Pancreas (tissue), 10 donors: ENCODE results near the gene ANGPTL7. TPM values are rescaled to one million over a fixed set of nuclear protein-coding genes. Genes with fewer than 3 reads are reported as not detected.

Experiments
- ATAC-seq, 4 donors: fragments of 200-7000 bp; cut with Tn5 transposase; one replicate each; pipeline versions ENCODE4 v1.8.0 to v1.9.1; 2020; ENCODE audit warnings: mild to moderate bottlenecking in 4 of 4, moderate library complexity in 4 of 4
- DNase-seq, 6 donors: peaks; one replicate each; pipeline ENCODE4 v3.0.0-alpha.2; 2020
- FAIRE-seq: peaks from 2 replicates; lab custom pipeline; 2012; peaks lifted over from hg19 to GRCh38; lab: Jason Lieb, UNC
- H3K27ac ChIP-seq, 4 donors: fragments of 200-600 bp; sonication (generic); 1 replicate in 3 of 4; 2 replicates in 1 of 4; pipeline versions ENCODE4 v1.5.0 to v1.8.0; 2020
- H3K27me3 ChIP-seq, 4 donors: fragments of 200-600 bp; one replicate each; pipeline ENCODE4 v1.8.0; 2021
- H3K36me3 ChIP-seq, 3 donors: fragments of 200-600 bp; sonication (generic) in 1 of 3; one replicate each; pipeline versions ENCODE4 v1.5.0 to v1.8.0; 2020 to 2021
- H3K4me1 ChIP-seq, 3 donors: fragments of 200-600 bp; one replicate each; pipeline ENCODE4 v1.8.0; 2021
- H3K4me3 ChIP-seq, 4 donors: fragments of 200-600 bp; sonication (generic) in 2 of 4; one replicate each; pipeline versions ENCODE4 v1.5.0 to v1.8.0; 2020 to 2021
- H3K9me3 ChIP-seq, 4 donors: fragments of 200-600 bp; one replicate each; pipeline ENCODE4 v1.8.0; 2021
- CTCF ChIP-seq, 4 donors: fragments of 200-600 bp; sonication (generic) in 3 of 4; IDR thresholded peaks; one replicate each; pipeline versions ENCODE4 v1.5.0 to v1.8.0; 2021; ENCODE audit warnings: antibody characterized with exemption in 4 of 4
- WGBS, 2 donors: extraction: QIAGEN DNeasy Blood & Tissue Kit; methylation state at CpG; one replicate each; pipeline ENCODE4 v1.1.7; 2013; 5-methylcytosine and 5-hydroxymethylcytosine counted together
- intact Hi-C, 3 donors: fragments of 100-400 bp; cut with DNase I; formaldehyde crosslinking; loops; one replicate each; pipeline versions ENCODE4 v1.11.1 to v1.14.2; 2022
- polyA plus RNA-seq, 2 donors: library from polyadenylated mRNA; stranded (reverse); fragments of 200-250 nt; gene quantifications; one replicate each; pipeline ENCODE4 v1.2.3, GENCODE V29; 2013
- total RNA-seq, 6 donors: library from RNA; stranded (reverse); fragmentation: NEBNext Ultra II Directional in 4 of 6; extraction: Animal tissue kit (Norgen Biotek cat#: 25700) in 4 of 6; gene quantifications; one replicate each; pipeline versions ENCODE4 v1.2.1 to v1.2.4, GENCODE V29; 2021 to 2023
- donor health status: healthy with polysubstance abuse.
- donor health status: DM: no; HTN: no; CAD: no; lungs with moderate emphysema.
- donor health status: DM: no; HTN: no; CAD: no.
- donor health status: control.
- donor health status: control.
- donor health status: Bipolar disorder and iron deficiency.
- donor health status: DM: yes; HTN: yes; CAD: no.
- donor health status: DM: no; HTN: no; CAD: no.
- donor health status: DM: no; HTN: no; CAD: no.
- donor health status: DM: yes; HTN: yes; CAD: no.

ANGPTL7 gene
- total and polyA plus RNA-seq, 8 donors = 0.09 to 0.63 (median 0.22) TPM; not detected in 2

- FAIRE-seq (no peak), DNase-seq (no peak), ATAC-seq (no peak)
- Histone ChIP-seq H3K27ac (no peak overlapping the region), H3K36me3 (peaks cover 0 to 40% (median 12%) of the 10 kb centered on the region in 3 donors), H3K27me3 (no peaks in the 10 kb centered on the region), H3K9me3 (no peaks in the 10 kb centered on the region), H3K4me3 (no peak overlapping the region), H3K4me1 (no peaks in the 10 kb centered on the region)
- WGBS, 2 donors = 92 to 93% methylated on average over 2 of the region's 2 CpGs
- no peak for TF ChIP-seq CTCF (IDR thresholded peaks at IDR 0.05)
- intact Hi-C loops = no loop called here
These were observed 26.3 kb downstream of the ANGPTL7 start for GRCh38 chr1:11215381-11216005.

DNA sequence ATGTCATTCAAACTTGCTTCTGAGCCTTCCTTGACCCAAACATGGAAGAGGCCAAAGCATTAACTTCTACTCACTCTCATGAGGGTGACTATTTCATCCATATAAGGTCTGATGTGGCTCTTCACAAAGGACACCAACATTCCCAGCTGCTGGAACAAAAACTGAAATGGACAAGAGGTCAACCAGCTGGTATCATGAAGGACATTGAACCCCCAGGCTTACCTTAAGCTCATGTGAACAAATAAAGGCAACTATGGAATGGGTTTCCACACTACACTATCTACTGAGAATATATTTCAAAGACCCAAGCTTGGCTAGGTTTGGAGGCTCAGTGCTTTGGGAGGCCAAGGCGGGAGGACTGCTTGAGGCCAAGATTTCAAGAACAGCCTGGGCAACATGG is 26.9 kb downstream of the ANGPTL7 start:
- peaks cover 0 to 38% (median 12%) of the 10 kb centered on the region in 3 donors for H3K36me3 ChIP-seq
- no peaks in the 10 kb centered on the region for H3K27me3 ChIP-seq
- WGBS, 2 donors = 95 to 96% methylated on average over 1 of the region's 1 CpG
- no peak overlapping the region for H3K27ac ChIP-seq
- ATAC-seq = no peak
- no peak for FAIRE-seq
- no peak overlapping the region for H3K4me3 ChIP-seq
- no peak for DNase-seq
- intact Hi-C loops = no loop called here
- no peak for TF ChIP-seq CTCF (IDR thresholded peaks at IDR 0.05)
- H3K4me1 ChIP-seq = no peaks in the 10 kb centered on the region
- H3K9me3 ChIP-seq = no peaks in the 10 kb centered on the region

DNA sequence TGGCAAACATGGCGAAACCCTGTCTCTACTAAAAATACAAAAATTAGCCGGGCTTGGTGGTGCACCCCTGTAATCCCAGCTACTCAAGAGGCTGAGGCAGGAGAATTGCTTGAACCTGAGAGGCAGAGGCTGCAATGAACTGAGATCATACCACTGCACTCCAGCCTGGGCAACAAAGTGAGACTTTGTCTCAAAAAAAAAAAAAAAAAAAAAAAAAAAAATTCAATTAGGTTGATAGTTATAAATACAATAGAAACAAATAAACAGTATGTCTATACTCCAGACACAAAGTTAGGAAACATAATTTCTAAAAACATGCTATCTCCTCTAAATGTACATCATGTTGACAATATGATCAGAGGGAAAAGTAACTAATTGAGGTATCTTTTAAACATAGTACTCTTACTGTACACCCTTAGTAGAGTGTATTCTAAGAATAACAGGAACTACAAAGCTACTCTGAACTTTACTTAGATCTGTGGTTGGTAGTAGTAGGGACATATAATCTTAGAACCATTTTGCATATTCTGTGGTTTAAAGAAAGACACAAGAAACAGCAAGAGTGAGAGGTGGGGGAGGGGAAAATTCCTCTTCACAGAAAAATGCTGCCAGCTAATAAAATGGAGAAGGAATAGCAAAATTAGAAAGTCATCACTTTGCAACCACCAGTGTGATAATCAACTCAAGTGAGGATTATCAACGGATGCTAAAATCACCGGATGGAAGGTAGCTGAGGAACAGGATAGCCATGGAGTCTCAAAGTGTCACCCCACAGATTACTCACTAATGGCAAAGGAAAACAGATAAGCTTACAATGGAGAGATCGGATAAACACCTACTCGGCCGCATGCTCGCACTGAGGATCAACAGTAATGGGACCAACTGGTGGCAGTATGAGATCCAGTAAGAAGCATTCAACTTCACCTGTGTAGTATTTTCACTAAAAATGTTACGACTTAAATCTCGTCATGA is 38.2 kb downstream of the ANGPTL7 start:
- FAIRE-seq (no peak), ATAC-seq (no peak), DNase-seq (no peak)
- WGBS, 2 donors = 88 to 91% methylated on average over 10 of the region's 10 CpGs
- no peaks in the 10 kb centered on the region for H3K9me3 ChIP-seq
- TF ChIP-seq CTCF (IDR thresholded peaks at IDR 0.05) = no peak
- H3K4me1 ChIP-seq = no peaks in the 10 kb centered on the region
- peaks cover 0 to 45% (median 15%) of the 10 kb centered on the region in 3 donors for H3K36me3 ChIP-seq
- no peaks in the 10 kb centered on the region for H3K27me3 ChIP-seq
- no peak overlapping the region for H3K4me3 ChIP-seq
- H3K27ac ChIP-seq = no peak overlapping the region
- intact Hi-C loops = no loop called here

DNA sequence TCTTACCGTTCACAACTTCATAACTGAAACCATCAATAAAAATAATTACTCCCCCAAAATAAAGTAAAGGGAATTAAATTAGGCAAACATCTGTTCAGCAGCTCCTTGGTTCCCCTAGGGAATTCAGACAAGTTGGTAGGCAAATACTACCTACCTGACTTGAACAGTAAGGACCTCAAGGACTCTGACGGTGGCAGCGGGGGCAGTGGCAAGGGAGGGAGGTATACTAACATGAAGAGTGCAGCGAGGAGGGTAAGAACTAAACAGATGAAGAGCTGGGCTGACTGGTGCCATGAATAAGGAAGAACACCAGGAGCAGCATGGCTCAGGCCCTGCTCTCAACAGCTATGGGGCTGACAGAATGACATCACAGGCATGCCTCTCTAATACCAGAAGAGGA is 40.0 kb downstream of the ANGPTL7 start:
- no peaks in the 10 kb centered on the region for H3K9me3 ChIP-seq
- no peaks in the 10 kb centered on the region for H3K4me1 ChIP-seq
- no peak overlapping the region for H3K27ac ChIP-seq
- no peak for FAIRE-seq
- TF ChIP-seq CTCF (IDR thresholded peaks at IDR 0.05) = no peak
- WGBS, 2 donors = 84 to 89% methylated on average over 4 of the region's 4 CpGs
- intact Hi-C loops = no loop called here
- H3K4me3 ChIP-seq = no peak overlapping the region
- H3K36me3 ChIP-seq = peaks cover 0 to 57% (median 15%) of the 10 kb centered on the region in 3 donors
- ATAC-seq = no peak
- DNase-seq = no peak
- H3K27me3 ChIP-seq = no peaks in the 10 kb centered on the region
